GM18508 (cell line): ENCODE measurements around the gene FYB1.

Source experiments
- ATAC-seq: cut with Tn5 transposase; IDR thresholded peaks from one replicate; pipeline ENCODE4 v1.9.1; 2021; ENCODE audit warnings: moderate number of reproducible peaks; ENCODE audit not compliant: insufficient read depth, unreplicated experiment

Gene FYB1

DNA sequence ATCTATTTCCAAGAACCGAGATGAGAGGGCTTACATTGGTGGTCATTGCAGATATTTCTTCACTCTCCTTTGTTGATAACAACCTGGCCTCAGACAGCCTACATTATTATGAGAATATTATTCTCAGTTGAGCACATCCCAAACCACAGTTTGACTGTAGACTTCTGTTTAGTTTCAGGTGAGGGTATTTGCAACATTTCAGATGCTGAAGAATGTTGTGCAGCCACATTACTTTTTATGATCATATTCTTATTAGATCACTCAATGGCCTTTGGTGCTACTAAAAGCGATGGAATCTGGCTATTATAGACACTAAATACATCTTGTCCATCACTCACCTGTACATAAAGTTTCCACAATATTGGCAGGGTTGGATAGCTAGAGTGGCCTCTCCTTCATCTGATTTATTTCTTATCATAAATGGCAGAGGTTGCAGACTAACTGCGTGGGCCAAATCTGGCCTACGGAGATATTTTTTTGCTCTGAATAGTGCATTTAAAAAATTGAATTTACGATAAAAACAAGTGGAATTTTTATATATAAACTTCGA lies 119.0 kb downstream of the FYB1 start:
- ATAC-seq = no peak

DNA sequence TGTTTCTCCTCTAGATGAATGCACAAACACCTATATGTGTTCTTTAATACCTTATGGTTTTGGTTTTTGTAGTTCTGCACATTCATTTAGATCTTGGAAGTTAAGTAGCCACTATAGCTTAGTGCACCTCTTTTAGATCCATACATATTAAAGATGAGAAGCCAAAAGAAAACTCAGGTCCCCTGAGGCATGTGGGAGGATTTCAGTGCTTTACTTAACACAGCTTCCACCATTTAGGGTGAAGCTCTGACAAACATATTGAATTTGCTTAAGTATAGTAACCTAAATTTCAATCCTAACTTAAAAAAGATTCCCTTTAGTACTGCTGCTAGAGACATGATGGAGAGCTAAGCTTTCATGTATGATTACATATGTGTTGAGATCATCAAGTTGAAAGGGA lies 119.5 kb downstream of the FYB1 start:
- ATAC-seq = no peak

DNA sequence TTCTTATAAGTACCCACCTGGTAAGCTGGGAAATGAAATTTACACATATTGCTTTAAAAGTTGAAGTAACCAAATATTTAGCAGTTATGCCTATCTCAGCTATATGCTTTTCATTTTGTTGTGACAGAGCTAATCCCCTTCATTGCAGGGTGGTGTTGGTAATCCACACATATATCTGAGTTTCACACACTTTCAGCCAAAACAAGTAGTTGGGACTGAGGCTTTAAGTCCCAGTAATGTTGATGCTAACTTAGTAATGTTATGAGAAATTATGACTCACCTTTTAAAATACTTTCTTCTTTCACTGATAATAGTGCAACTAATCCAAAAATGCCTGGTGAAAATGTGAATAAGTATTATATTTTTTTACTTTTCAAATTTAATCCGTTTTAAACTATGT lies 126.0 kb downstream of the FYB1 start:
- ATAC-seq = no peak

DNA sequence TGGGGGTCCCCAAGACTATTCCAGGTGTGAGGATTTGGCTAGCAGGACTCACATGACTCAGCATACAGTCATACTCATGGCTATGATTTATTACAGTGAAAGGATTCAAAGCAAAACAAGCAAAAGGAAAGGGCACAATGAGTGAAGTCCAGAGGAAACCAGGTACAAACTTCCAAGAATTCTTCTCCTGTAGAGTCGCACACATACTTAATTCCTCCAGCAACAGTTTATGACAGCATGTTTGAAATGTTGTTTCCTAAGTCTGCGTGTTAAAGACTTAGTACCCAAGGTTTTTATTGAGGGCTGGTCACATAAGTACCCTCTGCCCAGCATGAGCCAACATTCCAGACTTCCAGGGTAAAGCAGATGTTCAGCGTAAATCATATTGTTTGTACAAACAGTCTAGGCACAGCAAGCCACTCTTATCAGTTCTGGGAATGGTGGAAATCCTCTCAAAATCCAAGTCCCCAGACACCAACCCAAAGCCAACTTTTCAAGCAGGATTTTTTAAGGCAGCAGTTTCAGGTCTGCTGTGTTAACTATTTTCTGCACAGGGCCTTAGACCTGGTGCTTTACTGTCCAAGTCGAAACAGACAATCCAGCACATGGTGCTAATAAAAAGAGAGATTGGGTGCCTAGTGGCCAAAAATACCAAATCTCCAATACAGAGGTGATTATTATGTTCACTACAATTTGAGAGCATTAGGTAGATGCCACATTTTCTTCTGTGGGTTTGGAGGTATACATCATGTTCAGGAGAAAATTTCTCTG lies 126.6 kb downstream of the FYB1 start:
- ATAC-seq = no peak

DNA sequence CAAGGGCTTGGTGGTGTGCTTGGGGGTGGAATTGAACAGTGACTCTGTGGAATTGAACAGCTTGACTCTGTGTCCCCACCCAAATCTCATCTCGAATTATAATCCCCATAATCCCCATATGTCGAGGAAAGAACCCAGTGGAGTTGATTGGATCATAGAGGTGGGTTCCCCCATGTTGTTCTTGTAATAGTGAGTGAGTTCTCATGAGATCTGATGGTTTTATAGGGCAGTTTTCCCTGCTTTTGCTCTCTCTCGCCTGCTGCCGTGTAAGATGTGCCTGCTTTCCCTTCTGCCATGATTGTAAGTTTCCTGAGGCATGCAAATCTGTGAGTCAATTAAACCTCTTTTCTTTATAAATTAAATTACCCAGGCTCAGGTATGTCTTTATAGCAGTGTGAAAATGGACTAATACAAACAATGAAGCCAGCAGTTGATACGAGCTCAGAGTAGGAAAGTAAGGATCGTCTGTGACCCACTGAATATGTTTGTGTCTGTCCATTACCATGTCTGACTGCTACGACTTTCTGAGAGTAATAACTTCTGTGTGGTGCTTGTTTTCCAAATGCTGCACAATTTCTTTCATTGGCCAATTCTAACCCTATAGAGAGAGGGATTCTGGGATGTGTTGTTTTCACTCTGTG lies 127.3 kb downstream of the FYB1 start:
- no peak for ATAC-seq

DNA sequence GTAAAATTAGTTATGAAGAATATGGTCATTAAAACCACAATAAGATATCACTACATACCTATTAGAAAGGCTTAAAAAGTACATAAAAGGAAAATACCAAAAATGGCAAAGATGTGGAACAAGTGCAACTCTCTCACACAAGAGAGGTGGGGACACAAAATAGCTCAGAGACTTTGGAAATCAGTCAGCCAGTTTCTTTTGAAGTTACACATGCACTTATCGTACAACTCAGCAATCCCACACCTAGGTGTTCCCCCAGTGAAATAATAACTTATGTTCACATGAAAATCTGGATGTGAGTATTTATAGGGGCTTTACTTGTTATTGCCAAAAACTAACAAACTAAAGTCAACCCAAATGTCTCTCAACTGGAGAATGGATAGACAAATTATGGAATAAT lies 135.4 kb downstream of the FYB1 start:
- no peak for ATAC-seq

DNA sequence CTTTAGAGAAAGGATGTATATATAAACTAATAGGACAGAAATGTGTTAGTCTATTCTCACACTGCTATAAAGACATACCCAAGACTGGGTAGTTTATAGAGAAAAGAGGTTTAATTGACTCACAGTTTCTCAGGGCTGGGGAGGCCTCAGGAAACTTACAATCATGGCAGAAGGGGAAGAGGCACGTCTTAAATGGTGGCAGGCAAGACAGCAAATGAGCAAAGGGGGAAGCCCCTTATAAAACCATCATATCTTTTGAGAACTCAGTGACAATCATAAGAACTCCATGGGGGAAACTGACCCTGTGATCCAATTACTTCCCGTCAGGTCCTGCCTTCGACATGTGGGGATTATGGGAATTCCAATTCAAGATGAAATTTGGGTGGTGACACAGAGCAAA lies 136.4 kb downstream of the FYB1 start:
- no peak for ATAC-seq

DNA sequence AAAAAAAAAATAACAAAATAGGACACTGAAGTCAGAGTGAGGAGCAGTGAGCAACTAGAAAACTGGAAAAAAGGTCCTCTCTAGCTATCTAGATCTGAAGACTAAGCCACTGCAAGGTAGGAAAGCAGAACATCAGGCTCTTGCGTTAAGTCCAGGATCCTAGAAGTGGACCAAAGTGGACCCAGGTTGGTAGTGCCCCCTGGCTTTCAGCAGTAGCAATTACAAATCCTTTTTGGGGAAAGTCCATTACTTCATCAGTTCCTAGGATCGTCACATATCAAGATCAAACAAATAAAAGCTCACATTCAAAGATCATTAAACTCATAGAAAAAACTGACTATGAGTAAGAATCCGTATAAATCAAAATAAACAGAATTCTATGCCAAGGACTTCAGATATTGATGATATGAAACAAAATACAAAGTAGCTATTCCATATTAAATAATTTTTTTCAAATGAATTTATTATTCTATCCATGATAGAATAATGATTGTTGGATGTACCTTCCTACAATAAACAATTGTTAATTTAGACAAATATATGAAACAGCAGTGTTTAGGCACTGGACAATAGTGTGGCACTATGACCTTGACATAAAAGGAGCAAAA lies 138.7 kb downstream of the FYB1 start:
- ATAC-seq = no peak

DNA sequence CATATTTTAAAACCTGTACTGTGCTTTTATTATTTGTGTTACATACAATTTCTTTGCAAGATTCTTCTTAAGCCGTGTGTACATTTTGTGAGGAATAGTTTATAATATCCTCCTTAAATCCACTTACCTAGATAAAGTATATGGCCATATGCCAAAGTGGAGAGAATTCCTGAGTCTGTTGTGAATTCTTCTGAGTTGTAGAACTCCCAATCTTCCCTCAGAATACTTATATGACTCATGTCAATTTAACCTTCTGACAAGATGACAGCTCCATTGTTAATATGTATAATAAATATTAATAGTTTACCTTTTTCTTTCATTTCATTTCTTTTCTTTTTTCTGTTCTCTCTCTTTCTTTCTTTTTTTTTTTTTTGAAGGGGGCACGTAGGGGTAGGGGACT lies 139.2 kb downstream of the FYB1 start:
- ATAC-seq = no peak

DNA sequence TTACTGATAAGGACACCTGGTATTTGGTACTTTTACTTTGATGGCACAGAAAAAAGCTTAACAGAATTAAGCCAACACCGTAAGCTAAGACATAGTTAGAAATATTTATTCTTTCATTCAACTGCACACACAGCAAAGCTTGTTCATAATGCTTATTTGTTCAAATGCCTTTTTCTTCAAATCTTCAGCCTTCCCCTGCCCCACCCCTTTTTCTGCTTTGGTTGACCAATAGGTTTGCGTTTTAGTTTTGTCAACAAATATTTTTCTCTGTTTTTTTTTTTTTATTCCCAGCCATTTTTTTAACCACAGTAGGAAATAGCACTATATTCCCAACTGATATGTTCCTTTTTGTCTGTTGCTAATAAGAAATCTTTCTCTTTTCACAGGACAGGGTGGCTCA lies 140.2 kb downstream of the FYB1 start:
- no peak for ATAC-seq

DNA sequence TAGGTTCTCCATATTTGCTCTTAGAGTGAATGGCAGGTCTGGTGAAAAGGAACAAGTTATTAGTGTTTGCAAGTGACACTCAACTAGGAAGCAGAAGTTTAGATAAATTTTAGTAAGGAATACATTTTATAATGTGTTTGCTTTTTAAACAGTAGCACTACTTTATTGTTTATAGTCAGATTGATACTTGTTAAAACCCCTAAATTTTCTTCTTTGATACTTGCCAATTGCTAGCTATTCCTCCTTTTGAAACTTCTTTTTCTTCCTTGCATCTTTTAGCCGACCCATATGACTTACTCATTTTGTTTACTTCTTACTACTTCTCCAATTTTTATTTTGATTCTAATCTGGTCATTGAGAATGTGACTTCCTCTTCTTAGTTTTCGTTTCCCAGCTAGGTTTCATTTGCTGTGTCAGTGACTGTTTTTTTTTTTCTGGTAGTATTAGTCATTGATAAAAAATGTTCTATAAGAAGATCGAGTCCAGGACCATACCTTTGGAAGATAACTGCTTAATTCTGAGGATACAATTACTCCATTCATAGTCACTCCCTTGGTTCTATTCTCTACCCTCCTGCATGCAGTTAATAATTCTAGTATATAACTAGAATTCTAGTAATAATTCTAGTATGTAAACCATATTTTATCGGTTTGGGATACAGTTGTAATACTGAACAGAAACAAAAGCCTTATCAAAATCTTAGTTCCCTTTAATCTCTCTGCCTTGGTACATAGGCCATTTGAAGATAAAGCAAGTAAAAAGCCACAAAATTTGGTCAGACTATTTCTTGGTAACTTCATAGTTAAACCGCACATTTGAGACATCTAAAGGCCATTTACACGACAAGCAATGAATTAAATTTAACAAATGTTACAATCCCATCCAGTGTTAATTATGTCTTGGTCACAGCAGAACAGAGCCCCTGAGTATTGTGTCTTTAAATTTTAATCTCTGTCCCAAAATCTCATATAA lies 142.3 kb downstream of the FYB1 start:
- ATAC-seq = peak; percentile 28

DNA sequence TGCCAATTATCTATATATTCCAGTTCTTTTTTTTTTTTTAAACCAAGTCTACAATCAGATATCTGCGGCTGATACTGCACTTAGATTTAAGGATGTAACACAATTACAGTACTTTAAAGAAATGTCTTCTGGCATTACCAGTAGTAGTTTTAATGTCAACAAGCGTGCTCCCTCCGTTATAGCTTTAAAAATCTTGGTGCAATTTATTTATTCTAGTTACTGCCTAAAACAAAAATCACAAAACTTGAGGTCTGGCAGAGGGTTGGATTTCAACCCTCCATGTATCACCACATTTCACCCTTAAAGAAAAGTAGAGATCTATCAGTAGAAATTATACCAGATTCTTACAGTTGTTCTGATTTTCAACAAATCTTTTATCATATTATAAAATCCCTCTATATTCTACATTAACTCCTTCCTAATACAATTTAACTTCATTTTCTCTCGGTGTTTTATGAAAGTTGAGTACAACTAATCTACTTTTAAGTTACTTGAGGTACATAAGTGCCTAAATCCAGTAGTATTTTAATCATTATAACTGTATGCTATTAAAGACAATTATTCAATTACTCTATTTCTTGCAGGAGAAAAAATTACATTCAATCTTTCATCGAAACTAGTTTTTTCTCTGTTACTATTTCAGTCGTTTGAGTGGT lies 143.1 kb downstream of the FYB1 start:
- ATAC-seq = no peak

DNA sequence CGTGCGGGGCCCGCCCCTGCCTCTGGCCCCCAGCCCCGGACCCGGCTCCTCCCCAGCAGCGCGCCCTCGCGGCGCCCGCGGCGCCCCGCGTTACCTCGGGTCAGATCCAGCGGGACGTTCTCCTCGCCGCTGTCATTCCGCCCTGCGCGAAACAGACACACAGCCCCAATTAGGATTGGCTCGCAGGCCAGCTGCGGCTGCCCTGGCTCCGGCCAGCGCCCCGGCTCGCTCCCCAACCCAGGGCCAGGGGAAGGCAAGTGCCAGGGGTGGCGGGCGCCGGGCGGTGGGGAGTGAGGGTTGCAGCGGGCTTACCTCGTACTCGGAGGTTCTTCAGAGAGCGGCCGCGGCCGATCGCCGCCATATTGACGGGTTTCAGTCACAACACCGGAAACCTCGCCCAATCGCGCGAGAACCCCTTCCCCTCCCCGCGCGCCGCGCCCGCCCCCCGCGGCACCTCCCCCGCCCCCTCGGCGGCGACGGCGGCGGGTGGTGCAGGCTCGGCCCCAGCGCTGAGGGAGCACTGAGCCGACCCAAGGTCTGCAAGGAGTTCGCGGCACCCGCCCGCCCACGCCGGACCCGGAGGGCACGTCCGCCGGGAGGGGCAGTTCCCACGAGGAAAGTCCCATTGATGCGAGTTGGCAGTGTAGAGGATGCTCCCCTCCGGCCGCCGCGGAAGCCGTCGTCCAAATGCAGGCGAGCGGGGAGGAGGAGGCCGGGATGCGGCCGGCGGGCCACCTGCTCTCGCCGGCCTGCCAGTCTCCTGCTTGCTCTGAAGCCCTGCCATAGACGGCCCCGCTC lies 145.1 kb downstream of the FYB1 start, which contains the start of gene RICTOR:
TSS of gene RICTOR (minus strand) at position 383 of the 798 bp plus-strand sequence. CDS start at position 361, 22 bp downstream.
- peak; percentile 46 for ATAC-seq

DNA sequence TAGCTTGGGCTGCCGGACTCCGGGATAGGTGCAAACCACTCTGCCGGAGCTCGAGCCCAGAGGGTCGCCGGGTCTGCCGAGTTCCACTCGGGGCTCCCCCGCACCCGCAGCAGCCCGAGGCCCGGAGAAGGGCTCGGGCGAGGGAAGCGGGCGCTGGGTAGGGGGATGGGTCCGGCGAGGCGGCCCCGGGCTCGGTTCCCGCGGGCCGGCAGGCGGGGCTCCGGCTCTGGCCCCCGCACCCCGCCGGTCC lies 145.7 kb downstream of the FYB1 start:
- ATAC-seq = peak; percentile 2

DNA sequence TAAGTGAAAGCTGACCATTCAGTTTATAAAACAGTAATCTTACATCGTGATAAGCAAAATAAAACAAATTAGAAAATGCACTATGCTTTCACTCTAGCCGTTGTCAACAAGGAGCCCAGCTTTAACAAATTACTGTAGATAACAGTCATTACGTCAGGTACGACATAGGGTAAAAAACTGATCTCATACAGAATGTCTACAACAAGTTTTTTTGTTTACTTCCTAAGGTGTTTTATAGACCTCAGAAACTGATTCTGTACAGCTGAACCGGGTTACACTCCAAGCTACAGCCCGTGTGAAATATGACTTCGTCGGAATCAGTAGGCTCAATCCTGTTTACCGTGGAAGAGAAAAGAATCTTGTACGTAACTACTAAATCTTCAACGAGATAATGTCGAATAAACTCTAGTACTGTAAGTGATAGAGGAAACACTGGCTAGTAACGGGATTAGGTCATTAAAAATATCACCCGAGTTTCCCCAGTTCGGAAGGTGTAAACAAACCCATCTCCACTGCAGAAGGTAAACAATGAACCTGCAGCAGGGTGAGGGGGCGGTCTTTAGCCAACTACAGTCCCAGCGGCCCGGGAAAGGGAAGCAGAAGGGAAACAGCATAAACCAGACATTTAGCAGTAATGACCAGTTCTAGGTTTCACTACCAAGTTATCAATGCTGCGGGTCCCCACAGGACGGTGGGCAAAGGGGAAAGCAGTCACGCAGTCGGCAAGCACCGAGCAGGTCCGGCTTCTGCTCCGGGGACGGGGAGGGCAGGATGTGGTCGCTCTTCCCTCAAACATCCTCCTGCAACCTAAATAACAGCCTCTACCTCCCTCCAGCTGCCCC lies 146.2 kb downstream of the FYB1 start:
- ATAC-seq = peak; percentile 26

DNA sequence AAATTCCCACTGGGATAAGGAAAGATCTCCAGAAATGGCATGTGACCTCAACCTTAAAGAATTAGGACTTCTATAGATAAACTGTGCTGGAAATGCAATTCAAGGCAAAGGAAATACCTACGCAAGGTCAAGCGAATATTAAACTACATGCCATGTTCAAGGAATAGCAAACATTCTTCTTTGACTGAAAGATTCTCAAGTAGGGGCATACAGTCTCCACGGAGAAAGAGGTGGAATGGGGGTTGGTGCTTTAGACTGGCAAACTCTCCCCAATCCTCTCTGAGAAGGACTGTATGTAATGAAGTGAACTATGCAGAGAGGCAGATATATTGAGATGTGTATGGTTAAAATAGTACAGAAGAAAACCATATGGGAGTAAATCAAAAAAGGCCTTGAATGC lies 151.3 kb downstream of the FYB1 start:
- ATAC-seq = no peak

DNA sequence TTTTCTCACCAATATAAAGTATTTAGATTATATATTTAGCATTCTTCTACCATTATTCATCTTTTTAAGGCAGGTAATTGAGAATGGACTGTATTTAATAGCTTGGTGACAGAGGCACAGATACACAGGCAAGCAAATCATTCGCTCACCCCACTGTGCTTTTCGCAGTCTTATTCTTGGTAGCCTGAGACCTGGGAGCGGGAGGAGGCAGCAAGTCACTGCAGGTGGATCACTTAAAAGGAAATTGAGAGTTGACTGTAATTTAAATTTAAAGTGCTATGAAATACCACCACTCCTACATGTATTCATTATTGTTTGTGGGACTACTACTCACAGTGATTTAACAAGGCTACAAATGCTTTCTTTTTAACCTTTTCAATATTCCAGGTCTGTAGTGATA lies 154.9 kb downstream of the FYB1 start:
- ATAC-seq = no peak

DNA sequence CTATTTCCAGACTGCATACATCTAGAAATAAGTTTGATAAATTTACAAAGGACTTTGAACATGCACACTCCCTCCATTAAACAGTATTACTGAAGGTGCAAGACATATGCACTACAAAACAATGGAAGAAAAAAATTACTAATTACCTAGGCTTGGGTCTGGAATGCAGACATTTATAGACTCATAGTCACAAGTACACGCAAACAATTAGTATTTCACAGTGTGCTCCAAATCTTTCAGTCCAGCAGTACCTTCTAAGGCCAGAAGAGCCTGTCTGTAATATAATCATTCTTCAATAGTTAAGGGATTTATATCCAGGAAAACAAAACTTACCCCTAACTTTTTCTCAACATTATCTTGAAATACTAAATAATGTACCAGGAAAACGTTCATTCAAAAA lies 156.3 kb downstream of the FYB1 start:
- ATAC-seq = no peak
